ENCODE measurements around the gene AP4B1. TPM values are rescaled to one million over a fixed set of nuclear protein-coding genes. Genes with fewer than 3 reads are reported as not detected.
A peak's percentile ranks its signal among the peaks of the same experiment; 100 is the strongest.

The AP4B1 gene
- total and polyA plus RNA-seq, 9 of the 15 experiments (the other 6 are each of a cell fraction or from before 2014, with no cell fraction given) = 15.8 to 36.5 (median 24.6) TPM

DNA sequence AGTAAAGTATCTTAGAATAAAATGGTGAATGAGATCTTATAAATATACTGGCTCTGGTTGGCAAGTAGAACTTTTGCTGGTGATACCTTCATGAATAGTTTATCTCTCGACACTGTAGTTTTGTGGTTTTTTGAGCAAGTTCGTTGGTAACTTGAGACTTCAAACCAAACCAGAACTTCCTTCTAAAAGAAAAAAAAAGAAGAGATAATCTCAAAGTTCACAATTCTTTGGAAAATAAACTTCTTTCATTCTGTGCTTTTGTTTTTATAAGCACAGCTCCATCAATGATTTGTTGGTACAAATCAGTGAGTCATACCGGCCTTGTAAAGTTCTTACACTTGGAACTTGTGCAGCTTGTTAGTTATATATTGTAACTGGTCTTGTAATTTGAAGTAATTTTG is 26.9 kb upstream of the AP4B1 start (continued):
- TF ChIP-seq, protein P1, sequence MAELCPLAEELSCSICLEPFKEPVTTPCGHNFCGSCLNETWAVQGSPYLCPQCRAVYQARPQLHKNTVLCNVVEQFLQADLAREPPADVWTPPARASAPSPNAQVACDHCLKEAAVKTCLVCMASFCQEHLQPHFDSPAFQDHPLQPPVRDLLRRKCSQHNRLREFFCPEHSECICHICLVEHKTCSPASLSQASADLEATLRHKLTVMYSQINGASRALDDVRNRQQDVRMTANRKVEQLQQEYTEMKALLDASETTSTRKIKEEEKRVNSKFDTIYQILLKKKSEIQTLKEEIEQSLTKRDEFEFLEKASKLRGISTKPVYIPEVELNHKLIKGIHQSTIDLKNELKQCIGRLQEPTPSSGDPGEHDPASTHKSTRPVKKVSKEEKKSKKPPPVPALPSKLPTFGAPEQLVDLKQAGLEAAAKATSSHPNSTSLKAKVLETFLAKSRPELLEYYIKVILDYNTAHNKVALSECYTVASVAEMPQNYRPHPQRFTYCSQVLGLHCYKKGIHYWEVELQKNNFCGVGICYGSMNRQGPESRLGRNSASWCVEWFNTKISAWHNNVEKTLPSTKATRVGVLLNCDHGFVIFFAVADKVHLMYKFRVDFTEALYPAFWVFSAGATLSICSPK (IDR thresholded peaks at IDR 0.05; ENCODE audit: borderline replicate concordance) = no peak
- TF ChIP-seq SRF (CRISPR knock-in tag; IDR thresholded peaks at IDR 0.05) (no peak), MAZ (CRISPR knock-in tag; conservative IDR thresholded peaks at IDR 0.05 in 1 of 2, IDR thresholded peaks at IDR 0.05 in 1 of 2) (0 out of 4 replicates have a peak, but pooled peaks of 1 of the 2 experiments have one; percentile 25), KAT2B (IDR thresholded peaks at IDR 0.05; ENCODE audit: low read depth, low read length) (no peak), ZFP1 (CRISPR knock-in tag; IDR thresholded peaks at IDR 0.05) (no peak), NFE2L1 (tag; IDR thresholded peaks at IDR 0.05; ENCODE audit: borderline replicate concordance, low read depth) (no peak), SMARCE1 (IDR thresholded peaks at IDR 0.05) (peak; percentile 54; the same call in 1 of the 2 replicates), BCL6 (CRISPR knock-in tag; IDR thresholded peaks at IDR 0.05) (no peak), SMC3 (conservative IDR thresholded peaks at IDR 0.05; ENCODE audit: insufficient read depth, low read depth, low read length) (no peak), NCOA4 (IDR thresholded peaks at IDR 0.05; ENCODE audit: partially characterized antibody) (no peak), TGIF2 (CRISPR knock-in tag; IDR thresholded peaks at IDR 0.05) (no peak)
- TF ChIP-seq, protein P2, sequence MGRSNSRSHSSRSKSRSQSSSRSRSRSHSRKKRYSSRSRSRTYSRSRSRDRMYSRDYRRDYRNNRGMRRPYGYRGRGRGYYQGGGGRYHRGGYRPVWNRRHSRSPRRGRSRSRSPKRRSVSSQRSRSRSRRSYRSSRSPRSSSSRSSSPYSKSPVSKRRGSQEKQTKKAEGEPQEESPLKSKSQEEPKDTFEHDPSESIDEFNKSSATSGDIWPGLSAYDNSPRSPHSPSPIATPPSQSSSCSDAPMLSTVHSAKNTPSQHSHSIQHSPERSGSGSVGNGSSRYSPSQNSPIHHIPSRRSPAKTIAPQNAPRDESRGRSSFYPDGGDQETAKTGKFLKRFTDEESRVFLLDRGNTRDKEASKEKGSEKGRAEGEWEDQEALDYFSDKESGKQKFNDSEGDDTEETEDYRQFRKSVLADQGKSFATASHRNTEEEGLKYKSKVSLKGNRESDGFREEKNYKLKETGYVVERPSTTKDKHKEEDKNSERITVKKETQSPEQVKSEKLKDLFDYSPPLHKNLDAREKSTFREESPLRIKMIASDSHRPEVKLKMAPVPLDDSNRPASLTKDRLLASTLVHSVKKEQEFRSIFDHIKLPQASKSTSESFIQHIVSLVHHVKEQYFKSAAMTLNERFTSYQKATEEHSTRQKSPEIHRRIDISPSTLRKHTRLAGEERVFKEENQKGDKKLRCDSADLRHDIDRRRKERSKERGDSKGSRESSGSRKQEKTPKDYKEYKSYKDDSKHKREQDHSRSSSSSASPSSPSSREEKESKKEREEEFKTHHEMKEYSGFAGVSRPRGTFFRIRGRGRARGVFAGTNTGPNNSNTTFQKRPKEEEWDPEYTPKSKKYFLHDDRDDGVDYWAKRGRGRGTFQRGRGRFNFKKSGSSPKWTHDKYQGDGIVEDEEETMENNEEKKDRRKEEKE (IDR thresholded peaks at IDR 0.05; ENCODE audit: borderline replicate concordance in 1 of 2, control insufficient read depth in 1 of 2, low read depth in 2 of 2, low read length in 1 of 2) = no peak
- TF ChIP-seq, protein P3, sequence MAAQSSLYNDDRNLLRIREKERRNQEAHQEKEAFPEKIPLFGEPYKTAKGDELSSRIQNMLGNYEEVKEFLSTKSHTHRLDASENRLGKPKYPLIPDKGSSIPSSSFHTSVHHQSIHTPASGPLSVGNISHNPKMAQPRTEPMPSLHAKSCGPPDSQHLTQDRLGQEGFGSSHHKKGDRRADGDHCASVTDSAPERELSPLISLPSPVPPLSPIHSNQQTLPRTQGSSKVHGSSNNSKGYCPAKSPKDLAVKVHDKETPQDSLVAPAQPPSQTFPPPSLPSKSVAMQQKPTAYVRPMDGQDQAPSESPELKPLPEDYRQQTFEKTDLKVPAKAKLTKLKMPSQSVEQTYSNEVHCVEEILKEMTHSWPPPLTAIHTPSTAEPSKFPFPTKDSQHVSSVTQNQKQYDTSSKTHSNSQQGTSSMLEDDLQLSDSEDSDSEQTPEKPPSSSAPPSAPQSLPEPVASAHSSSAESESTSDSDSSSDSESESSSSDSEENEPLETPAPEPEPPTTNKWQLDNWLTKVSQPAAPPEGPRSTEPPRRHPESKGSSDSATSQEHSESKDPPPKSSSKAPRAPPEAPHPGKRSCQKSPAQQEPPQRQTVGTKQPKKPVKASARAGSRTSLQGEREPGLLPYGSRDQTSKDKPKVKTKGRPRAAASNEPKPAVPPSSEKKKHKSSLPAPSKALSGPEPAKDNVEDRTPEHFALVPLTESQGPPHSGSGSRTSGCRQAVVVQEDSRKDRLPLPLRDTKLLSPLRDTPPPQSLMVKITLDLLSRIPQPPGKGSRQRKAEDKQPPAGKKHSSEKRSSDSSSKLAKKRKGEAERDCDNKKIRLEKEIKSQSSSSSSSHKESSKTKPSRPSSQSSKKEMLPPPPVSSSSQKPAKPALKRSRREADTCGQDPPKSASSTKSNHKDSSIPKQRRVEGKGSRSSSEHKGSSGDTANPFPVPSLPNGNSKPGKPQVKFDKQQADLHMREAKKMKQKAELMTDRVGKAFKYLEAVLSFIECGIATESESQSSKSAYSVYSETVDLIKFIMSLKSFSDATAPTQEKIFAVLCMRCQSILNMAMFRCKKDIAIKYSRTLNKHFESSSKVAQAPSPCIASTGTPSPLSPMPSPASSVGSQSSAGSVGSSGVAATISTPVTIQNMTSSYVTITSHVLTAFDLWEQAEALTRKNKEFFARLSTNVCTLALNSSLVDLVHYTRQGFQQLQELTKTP (IDR thresholded peaks at IDR 0.05; ENCODE audit: low read depth in 1 of 2, partially characterized antibody in 2 of 2) = peak in 1 of 2 experiments; percentile 29
- TF ChIP-seq, protein P4, sequence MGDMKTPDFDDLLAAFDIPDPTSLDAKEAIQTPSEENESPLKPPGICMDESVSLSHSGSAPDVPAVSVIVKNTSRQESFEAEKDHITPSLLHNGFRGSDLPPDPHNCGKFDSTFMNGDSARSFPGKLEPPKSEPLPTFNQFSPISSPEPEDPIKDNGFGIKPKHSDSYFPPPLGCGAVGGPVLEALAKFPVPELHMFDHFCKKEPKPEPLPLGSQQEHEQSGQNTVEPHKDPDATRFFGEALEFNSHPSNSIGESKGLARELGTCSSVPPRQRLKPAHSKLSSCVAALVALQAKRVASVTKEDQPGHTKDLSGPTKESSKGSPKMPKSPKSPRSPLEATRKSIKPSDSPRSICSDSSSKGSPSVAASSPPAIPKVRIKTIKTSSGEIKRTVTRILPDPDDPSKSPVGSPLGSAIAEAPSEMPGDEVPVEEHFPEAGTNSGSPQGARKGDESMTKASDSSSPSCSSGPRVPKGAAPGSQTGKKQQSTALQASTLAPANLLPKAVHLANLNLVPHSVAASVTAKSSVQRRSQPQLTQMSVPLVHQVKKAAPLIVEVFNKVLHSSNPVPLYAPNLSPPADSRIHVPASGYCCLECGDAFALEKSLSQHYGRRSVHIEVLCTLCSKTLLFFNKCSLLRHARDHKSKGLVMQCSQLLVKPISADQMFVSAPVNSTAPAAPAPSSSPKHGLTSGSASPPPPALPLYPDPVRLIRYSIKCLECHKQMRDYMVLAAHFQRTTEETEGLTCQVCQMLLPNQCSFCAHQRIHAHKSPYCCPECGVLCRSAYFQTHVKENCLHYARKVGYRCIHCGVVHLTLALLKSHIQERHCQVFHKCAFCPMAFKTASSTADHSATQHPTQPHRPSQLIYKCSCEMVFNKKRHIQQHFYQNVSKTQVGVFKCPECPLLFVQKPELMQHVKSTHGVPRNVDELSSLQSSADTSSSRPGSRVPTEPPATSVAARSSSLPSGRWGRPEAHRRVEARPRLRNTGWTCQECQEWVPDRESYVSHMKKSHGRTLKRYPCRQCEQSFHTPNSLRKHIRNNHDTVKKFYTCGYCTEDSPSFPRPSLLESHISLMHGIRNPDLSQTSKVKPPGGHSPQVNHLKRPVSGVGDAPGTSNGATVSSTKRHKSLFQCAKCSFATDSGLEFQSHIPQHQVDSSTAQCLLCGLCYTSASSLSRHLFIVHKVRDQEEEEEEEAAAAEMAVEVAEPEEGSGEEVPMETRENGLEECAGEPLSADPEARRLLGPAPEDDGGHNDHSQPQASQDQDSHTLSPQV (IDR thresholded peaks at IDR 0.05) = no peak

Data from K562 (cell line).